ENCODE measurements around the gene SOS1.
"Not testable (repeated sequence)": the region's sequence is repeated elsewhere in the genome, so short reads cannot be mapped to it uniquely, and the experiment has no call there.

Gene SOS1

GRCh38 chr2:39156107-39156506, 35.3 kb upstream of the SOS1 start:
- DNase-seq: no peak
- TF ChIP-seq CTCF (IDR thresholded peaks at IDR 0.05; ENCODE audit: low read depth, low read length): no peak
- H3K27me3 ChIP-seq: no peaks in the 10 kb centered on the region
- H3K4me1 ChIP-seq: no peaks in the 10 kb centered on the region
- H3K4me3 ChIP-seq (ENCODE audit: low read depth, low read length): no peak overlapping the region
- H3K36me3 ChIP-seq: no peaks in the 10 kb centered on the region
- no peaks in the 10 kb centered on the region for H3K9me3 ChIP-seq

- H3K4me3 ChIP-seq (ENCODE audit: low read depth, low read length); H3K4me1 ChIP-seq; H3K9me3 ChIP-seq; H3K27me3 ChIP-seq; H3K36me3 ChIP-seq; DNase-seq: not testable (repeated sequence)
Observed at GRCh38 chr2:39155573-39155972, 34.7 kb upstream of the SOS1 start.

- TF ChIP-seq CTCF (IDR thresholded peaks at IDR 0.05; ENCODE audit: low read depth, low read length): no peak
Observed at GRCh38 chr2:39154944-39155343, 34.1 kb upstream of the SOS1 start.

GRCh38 chr2:39153312-39153711, 32.5 kb upstream of the SOS1 start:
- DNase-seq: no peak
- H3K4me1 ChIP-seq: no peaks in the 10 kb centered on the region

More at GRCh38 chr2:39154944-39155343, 34.1 kb upstream of the SOS1 start:
- no peaks in the 10 kb centered on the region for H3K9me3 ChIP-seq
- no peak for DNase-seq
- no peaks in the 10 kb centered on the region for H3K27me3 ChIP-seq
- H3K36me3 ChIP-seq: no peaks in the 10 kb centered on the region
- H3K4me3 ChIP-seq (ENCODE audit: low read depth, low read length): no peak overlapping the region
- H3K4me1 ChIP-seq: no peaks in the 10 kb centered on the region

GRCh38 chr2:39152504-39152903, 31.7 kb upstream of the SOS1 start:
- no peak for DNase-seq
- Histone ChIP-seq H3K36me3 (no peaks in the 10 kb centered on the region), H3K9me3 (no peaks in the 10 kb centered on the region), H3K4me3 (ENCODE audit: low read depth, low read length) (no peak overlapping the region), H3K4me1 (no peaks in the 10 kb centered on the region), H3K27me3 (no peaks in the 10 kb centered on the region)
- no peak for TF ChIP-seq CTCF (IDR thresholded peaks at IDR 0.05; ENCODE audit: low read depth, low read length)

More at GRCh38 chr2:39153312-39153711, 32.5 kb upstream of the SOS1 start:
- no peaks in the 10 kb centered on the region for H3K36me3 ChIP-seq
- no peak for TF ChIP-seq CTCF (IDR thresholded peaks at IDR 0.05; ENCODE audit: low read depth, low read length)
- no peak overlapping the region for H3K4me3 ChIP-seq (ENCODE audit: low read depth, low read length)
- H3K9me3 ChIP-seq: no peaks in the 10 kb centered on the region
- no peaks in the 10 kb centered on the region for H3K27me3 ChIP-seq

GRCh38 chr2:39150890-39151497, 30.1 kb upstream of the SOS1 start:
- Histone ChIP-seq H3K27me3 (no peaks in the 10 kb centered on the region), H3K4me3 (ENCODE audit: low read depth, low read length) (no peak overlapping the region), H3K9me3 (no peaks in the 10 kb centered on the region), H3K4me1 (no peaks in the 10 kb centered on the region), H3K36me3 (no peaks in the 10 kb centered on the region)
- no peak for TF ChIP-seq CTCF (IDR thresholded peaks at IDR 0.05; ENCODE audit: low read depth, low read length)
- no peak for DNase-seq

Measured in BE2C (cell line).